ENCODE results near the gene TMIE. TPM values are rescaled to one million over a fixed set of nuclear protein-coding genes. Genes with fewer than 3 reads are reported as not detected.
"Not testable (repeated sequence)": the region's sequence is repeated elsewhere in the genome, so short reads cannot be mapped to it uniquely, and the experiment has no call there.

TMIE gene
- polyA plus RNA-seq, 1 donor from 2014 or later = not detected

DNA sequence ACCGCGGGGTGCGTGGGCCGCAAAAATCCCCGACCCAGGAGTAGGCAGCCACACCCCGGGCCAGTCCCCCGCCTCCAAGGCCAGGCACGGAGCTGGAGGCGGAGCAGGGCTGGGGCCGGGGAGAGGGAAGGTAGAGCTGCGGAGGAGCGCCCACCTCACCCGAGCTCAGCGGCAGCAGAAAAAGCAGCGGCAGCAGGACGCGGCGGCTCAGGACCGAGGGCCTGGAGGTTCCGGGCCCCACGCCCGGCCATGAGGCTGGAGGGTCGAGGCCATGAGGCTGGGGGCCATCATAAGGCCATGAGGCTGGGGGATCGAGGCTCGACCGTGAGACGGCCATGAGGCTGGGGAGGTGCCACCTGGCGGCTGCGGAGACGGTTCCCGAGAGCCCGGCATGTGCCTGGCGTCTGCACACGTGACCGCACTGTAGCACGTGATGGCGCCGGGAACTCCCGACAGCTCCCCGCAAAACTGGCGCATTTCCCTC, 49.4 kb downstream of the TMIE start:
- no peaks in the 10 kb centered on the region for H3K79me2 ChIP-seq (replicated peaks; ENCODE audit: insufficient read depth, low read length)
- no peaks in the 10 kb centered on the region for H3K36me3 ChIP-seq (ENCODE audit: insufficient read depth, low read length)
- TF ChIP-seq RAD21 (conservative IDR thresholded peaks at IDR 0.05) (no peak), SMC3 (conservative IDR thresholded peaks at IDR 0.05; ENCODE audit: poor library complexity) (no peak)
- TF ChIP-seq, protein P1, sequence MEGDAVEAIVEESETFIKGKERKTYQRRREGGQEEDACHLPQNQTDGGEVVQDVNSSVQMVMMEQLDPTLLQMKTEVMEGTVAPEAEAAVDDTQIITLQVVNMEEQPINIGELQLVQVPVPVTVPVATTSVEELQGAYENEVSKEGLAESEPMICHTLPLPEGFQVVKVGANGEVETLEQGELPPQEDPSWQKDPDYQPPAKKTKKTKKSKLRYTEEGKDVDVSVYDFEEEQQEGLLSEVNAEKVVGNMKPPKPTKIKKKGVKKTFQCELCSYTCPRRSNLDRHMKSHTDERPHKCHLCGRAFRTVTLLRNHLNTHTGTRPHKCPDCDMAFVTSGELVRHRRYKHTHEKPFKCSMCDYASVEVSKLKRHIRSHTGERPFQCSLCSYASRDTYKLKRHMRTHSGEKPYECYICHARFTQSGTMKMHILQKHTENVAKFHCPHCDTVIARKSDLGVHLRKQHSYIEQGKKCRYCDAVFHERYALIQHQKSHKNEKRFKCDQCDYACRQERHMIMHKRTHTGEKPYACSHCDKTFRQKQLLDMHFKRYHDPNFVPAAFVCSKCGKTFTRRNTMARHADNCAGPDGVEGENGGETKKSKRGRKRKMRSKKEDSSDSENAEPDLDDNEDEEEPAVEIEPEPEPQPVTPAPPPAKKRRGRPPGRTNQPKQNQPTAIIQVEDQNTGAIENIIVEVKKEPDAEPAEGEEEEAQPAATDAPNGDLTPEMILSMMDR (IDR thresholded peaks at IDR 0.05; ENCODE audit: poor library complexity, severe bottlenecking) = no peak
- H3F3A ChIP-seq (ENCODE audit: insufficient read depth, low read length, poor library complexity, severe bottlenecking) = no peaks in the 10 kb centered on the region
- H3K27ac ChIP-seq (ENCODE audit: low read length) = no peak overlapping the region
- H4K20me1 ChIP-seq (ENCODE audit: insufficient read depth) = no peaks in the 10 kb centered on the region
- H3K4me2 ChIP-seq (ENCODE audit: low read length) = no peak overlapping the region
- no peak overlapping the region for H3K4me3 ChIP-seq (ENCODE audit: low read length)
- H3K9me3 ChIP-seq (ENCODE audit: low read length) = no peaks in the 10 kb centered on the region
- no peak overlapping the region for H3K9ac ChIP-seq (ENCODE audit: low read length)
- no peaks in the 10 kb centered on the region for H3K9me2 ChIP-seq (ENCODE audit: insufficient read depth, low read length)
- no peak overlapping the region for H2AFZ ChIP-seq (ENCODE audit: low read depth, low read length)
- H3K27me3 ChIP-seq (ENCODE audit: insufficient read depth, low read depth, low read length) = no peaks in the 10 kb centered on the region

DNA sequence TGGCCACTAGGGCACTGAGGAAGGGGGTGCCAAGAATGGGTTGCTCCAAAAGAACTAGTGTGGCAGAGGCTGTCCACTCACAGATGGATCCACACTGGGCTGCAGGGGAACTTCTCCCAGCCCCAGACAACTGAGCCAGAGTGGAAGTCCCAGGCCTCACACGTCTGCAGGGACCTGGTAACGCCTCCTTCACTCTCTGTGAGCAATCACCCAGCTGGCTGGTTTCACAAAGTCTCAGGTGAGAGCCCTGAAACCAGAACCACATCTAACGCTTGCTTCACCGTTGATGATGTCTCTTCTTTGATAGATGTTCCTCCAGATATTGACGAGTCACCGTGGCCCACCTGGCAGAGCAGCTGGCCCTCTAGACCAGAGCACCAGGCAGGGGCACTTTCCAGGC, 51.9 kb downstream of the TMIE start:
- H3K4me3 ChIP-seq (ENCODE audit: low read length); H2AFZ ChIP-seq (ENCODE audit: low read depth, low read length); H3K27ac ChIP-seq (ENCODE audit: low read length); H3K27me3 ChIP-seq (ENCODE audit: insufficient read depth, low read depth, low read length); H3K36me3 ChIP-seq (ENCODE audit: insufficient read depth, low read length); H3K79me2 ChIP-seq (replicated peaks; ENCODE audit: insufficient read depth, low read length); H3K9me2 ChIP-seq (ENCODE audit: insufficient read depth, low read length); H3K4me2 ChIP-seq (ENCODE audit: low read length); H3F3A ChIP-seq (ENCODE audit: insufficient read depth, low read length, poor library complexity, severe bottlenecking); H4K20me1 ChIP-seq (ENCODE audit: insufficient read depth); H3K9me3 ChIP-seq (ENCODE audit: low read length); H3K9ac ChIP-seq (ENCODE audit: low read length): not testable (repeated sequence)

DNA sequence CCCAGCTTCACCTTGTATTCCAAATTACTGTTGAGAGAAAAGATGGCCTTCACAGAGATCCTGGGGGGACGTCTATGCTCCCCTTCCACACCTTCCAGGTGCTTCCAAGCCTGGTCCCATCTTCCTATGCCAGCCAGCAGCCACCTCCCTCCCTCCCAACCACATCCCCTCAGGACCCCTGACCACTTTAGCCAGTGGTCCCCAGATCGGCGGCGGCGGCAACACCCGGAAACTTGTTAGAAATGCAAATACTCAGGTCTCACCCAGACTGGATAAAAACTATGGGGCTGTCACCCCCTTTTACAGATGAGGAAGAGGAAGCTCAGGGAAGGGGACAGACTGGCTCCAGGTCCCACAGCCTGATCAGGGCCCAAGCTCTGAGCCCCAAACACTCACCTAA, 54.5 kb downstream of the TMIE start:
- Histone ChIP-seq H2AFZ (ENCODE audit: low read depth, low read length) (no peak overlapping the region), H4K20me1 (ENCODE audit: insufficient read depth) (no peaks in the 10 kb centered on the region), H3K9me2 (ENCODE audit: insufficient read depth, low read length) (no peaks in the 10 kb centered on the region), H3K27me3 (ENCODE audit: insufficient read depth, low read depth, low read length) (no peaks in the 10 kb centered on the region), H3K9ac (ENCODE audit: low read length) (no peak overlapping the region), H3K9me3 (ENCODE audit: low read length) (no peaks in the 10 kb centered on the region), H3K79me2 (replicated peaks; ENCODE audit: insufficient read depth, low read length) (no peaks in the 10 kb centered on the region), H3K4me2 (ENCODE audit: low read length) (no peak overlapping the region), H3F3A (ENCODE audit: insufficient read depth, low read length, poor library complexity, severe bottlenecking) (no peaks in the 10 kb centered on the region), H3K4me3 (ENCODE audit: low read length) (no peak overlapping the region), H3K36me3 (ENCODE audit: insufficient read depth, low read length) (no peaks in the 10 kb centered on the region), H3K27ac (ENCODE audit: low read length) (no peak overlapping the region)
- TF ChIP-seq MXI1 (conservative IDR thresholded peaks at IDR 0.05; ENCODE audit: poor library complexity, severe bottlenecking) (no peak), TAF1 (IDR thresholded peaks at IDR 0.05; ENCODE audit: low read depth) (no peak), EZH2 (IDR thresholded peaks at IDR 0.05; ENCODE audit: borderline replicate concordance, insufficient read depth, low read length, poor library complexity, severe bottlenecking) (no peak), SMC3 (conservative IDR thresholded peaks at IDR 0.05; ENCODE audit: poor library complexity) (no peak), RAD21 (conservative IDR thresholded peaks at IDR 0.05) (no peak), POLR2AphosphoS5 (IDR thresholded peaks at IDR 0.05) (no peak), EP300 (conservative IDR thresholded peaks at IDR 0.05; ENCODE audit: poor library complexity, severe bottlenecking) (no peak)
- TF ChIP-seq, protein P2, sequence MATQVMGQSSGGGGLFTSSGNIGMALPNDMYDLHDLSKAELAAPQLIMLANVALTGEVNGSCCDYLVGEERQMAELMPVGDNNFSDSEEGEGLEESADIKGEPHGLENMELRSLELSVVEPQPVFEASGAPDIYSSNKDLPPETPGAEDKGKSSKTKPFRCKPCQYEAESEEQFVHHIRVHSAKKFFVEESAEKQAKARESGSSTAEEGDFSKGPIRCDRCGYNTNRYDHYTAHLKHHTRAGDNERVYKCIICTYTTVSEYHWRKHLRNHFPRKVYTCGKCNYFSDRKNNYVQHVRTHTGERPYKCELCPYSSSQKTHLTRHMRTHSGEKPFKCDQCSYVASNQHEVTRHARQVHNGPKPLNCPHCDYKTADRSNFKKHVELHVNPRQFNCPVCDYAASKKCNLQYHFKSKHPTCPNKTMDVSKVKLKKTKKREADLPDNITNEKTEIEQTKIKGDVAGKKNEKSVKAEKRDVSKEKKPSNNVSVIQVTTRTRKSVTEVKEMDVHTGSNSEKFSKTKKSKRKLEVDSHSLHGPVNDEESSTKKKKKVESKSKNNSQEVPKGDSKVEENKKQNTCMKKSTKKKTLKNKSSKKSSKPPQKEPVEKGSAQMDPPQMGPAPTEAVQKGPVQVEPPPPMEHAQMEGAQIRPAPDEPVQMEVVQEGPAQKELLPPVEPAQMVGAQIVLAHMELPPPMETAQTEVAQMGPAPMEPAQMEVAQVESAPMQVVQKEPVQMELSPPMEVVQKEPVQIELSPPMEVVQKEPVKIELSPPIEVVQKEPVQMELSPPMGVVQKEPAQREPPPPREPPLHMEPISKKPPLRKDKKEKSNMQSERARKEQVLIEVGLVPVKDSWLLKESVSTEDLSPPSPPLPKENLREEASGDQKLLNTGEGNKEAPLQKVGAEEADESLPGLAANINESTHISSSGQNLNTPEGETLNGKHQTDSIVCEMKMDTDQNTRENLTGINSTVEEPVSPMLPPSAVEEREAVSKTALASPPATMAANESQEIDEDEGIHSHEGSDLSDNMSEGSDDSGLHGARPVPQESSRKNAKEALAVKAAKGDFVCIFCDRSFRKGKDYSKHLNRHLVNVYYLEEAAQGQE (IDR thresholded peaks at IDR 0.05; ENCODE audit: borderline replicate concordance) = no peak
- TF ChIP-seq, protein P1 (IDR thresholded peaks at IDR 0.05; ENCODE audit: poor library complexity, severe bottlenecking) = no peak
